HepG2 (cell line): ENCODE measurements around the gene FIBIN. TPM values are rescaled to one million over a fixed set of nuclear protein-coding genes. Genes with fewer than 3 reads are reported as not detected.

ENCODE experiments used
- ATAC-seq: fragments of 200-7000 bp; cut with Tn5 transposase; 3 replicates; pipeline ENCODE4 v1.9.1; 2020; ENCODE audit warnings: mild to moderate bottlenecking, moderate library complexity
- BruUV-seq: library from RNA; stranded (reverse); fragments of 400-500 nt; replicated peaks from 2 replicates; lab custom pipeline; 2021; lab: Mats Ljungman, UMichigan
- CTCF ChIA-PET: fragments of 300-600 bp; formaldehyde crosslinking; extraction: SDS; loops from one replicate; lab custom pipeline; 2021; ENCODE audit warnings: low total read pairs, inconsistent platforms, low intra/inter-chr PET ratio; lab: Yijun Ruan, JAX
- POLR2A ChIA-PET: fragments of 350-600 bp; sonication (Branson Sonifier 250); formaldehyde crosslinking; loops from one replicate; lab custom pipeline; 2020; ENCODE audit warnings: antibody characterized with exemption, inconsistent platforms; lab: Yijun Ruan, JAX
- DNase-seq: peaks from one replicate; pipeline ENCODE4 v3.0.0-alpha.2; 2015; ENCODE audit warnings: low spot score
- FAIRE-seq: peaks from 3 replicates; lab custom pipeline; 2011; peaks lifted over from hg19 to GRCh38; lab: Jason Lieb, UNC
- H2AFZ ChIP-seq: one replicate; pipeline ENCODE4 v1.6.1; 2011; ENCODE audit warnings: low read length, inconsistent platforms
- H3K27ac ChIP-seq: fragments of 300-600 bp; 3 replicates; pipeline ENCODE4 v1.8.0; 2011; ENCODE audit warnings: mixed run types, mild to moderate bottlenecking, mixed read lengths, low read length, inconsistent platforms; ENCODE audit not compliant: insufficient read depth; ENCODE audit errors: extremely low read length
- H3K27me3 ChIP-seq, 2 experiments: fragments of 200-600 bp in 1 of 2; 2 replicates in 1 of 2; 3 replicates in 1 of 2; pipeline versions ENCODE4 v1.6.0 to v1.8.0; 2011; ENCODE audit warnings: low read length in 2 of 2, mild to moderate bottlenecking in 2 of 2, moderate library complexity in 2 of 2, inconsistent platforms in 1 of 2; ENCODE audit not compliant: insufficient read depth in 2 of 2, control insufficient read depth in 1 of 2
- H3K36me3 ChIP-seq, 2 experiments: fragments of 200-600 bp in 1 of 2; replicated peaks in 1 of 2; 2 replicates in 1 of 2; 3 replicates in 1 of 2; pipeline versions ENCODE4 v1.5.1 to v1.8.0; 2011; ENCODE audit warnings: low read length in 2 of 2, inconsistent platforms in 1 of 2; ENCODE audit not compliant: insufficient read depth in 2 of 2, control insufficient read depth in 1 of 2
- H3K4me1 ChIP-seq: 2 replicates; pipeline ENCODE4 v1.5.1; 2012; ENCODE audit warnings: low read length, inconsistent platforms; ENCODE audit not compliant: insufficient read depth
- H3K4me2 ChIP-seq: 2 replicates; pipeline ENCODE4 v1.6.0; 2011; ENCODE audit warnings: low read depth, low read length, inconsistent platforms
- H3K4me3 ChIP-seq, 3 experiments: fragments of 200-600 bp in 1 of 3; sonication (generic), shearing (Covaris generic) in 1 of 3; replicated peaks in 1 of 3; 2 replicates each; pipeline ENCODE4 v1.5.1; 2011 to 2016; ENCODE audit warnings: low read length in 3 of 3, inconsistent platforms in 2 of 3, low read depth in 2 of 3, mild to moderate bottlenecking in 2 of 3, control low read depth in 1 of 3, mixed read lengths in 1 of 3; ENCODE audit not compliant: insufficient read depth in 1 of 3
- H3K79me2 ChIP-seq: one replicate; pipeline ENCODE4 v1.6.1; 2011; ENCODE audit warnings: low read length, inconsistent platforms; ENCODE audit not compliant: insufficient read depth
- H3K9ac ChIP-seq: 2 replicates; pipeline ENCODE4 v1.6.0; 2011; ENCODE audit warnings: mild to moderate bottlenecking, low read depth, low read length, inconsistent platforms; ENCODE audit not compliant: insufficient read depth
- H3K9me3 ChIP-seq: 2 replicates; pipeline ENCODE4 v1.5.1; 2012; ENCODE audit warnings: mild to moderate bottlenecking, low read length
- H4K20me1 ChIP-seq: 2 replicates; pipeline ENCODE4 v1.6.0; 2011; ENCODE audit warnings: inconsistent platforms, mild to moderate bottlenecking, low read length, moderate library complexity; ENCODE audit not compliant: insufficient read depth
- ARID2 ChIP-seq: sonication (generic); formaldehyde crosslinking; IDR thresholded peaks from 2 replicates; pipeline ENCODE4 v1.8.1; 2022; ENCODE audit warnings: mild to moderate bottlenecking, missing genetic modification reagents, borderline replicate concordance
- HMGA1 ChIP-seq: sonication (generic); formaldehyde crosslinking; conservative IDR thresholded peaks from 2 replicates; pipeline ENCODE4 v1.4.0; 2020; ENCODE audit warnings: missing genetic modification reagents
- NFYC ChIP-seq: IDR thresholded peaks from 2 replicates; pipeline ENCODE4 v1.6.1; 2016; ENCODE audit warnings: missing genetic modification reagents, missing compliant biosample characterization
- PLRG1 ChIP-seq: fragments of 450-650 bp; conservative IDR thresholded peaks from 2 replicates; pipeline ENCODE4 v1.6.1; 2016
- SNAI1 ChIP-seq: sonication (generic); formaldehyde crosslinking; IDR thresholded peaks from 2 replicates; pipeline ENCODE4 v1.5.0; 2020; ENCODE audit warnings: mild to moderate bottlenecking, missing genetic modification reagents, borderline replicate concordance
- TMF1 ChIP-seq: sonication (generic); formaldehyde crosslinking; IDR thresholded peaks from 2 replicates; pipeline ENCODE4 v1.8.1; 2022; ENCODE audit warnings: low read depth, missing genetic modification reagents
- ZFP62 ChIP-seq: sonication (generic); formaldehyde crosslinking; IDR thresholded peaks from 2 replicates; pipeline ENCODE4 v1.4.0; 2020; ENCODE audit warnings: missing genetic modification reagents
- ZNF589 ChIP-seq: sonication (generic); formaldehyde crosslinking; conservative IDR thresholded peaks from 2 replicates; pipeline ENCODE4 v1.8.0; 2022; ENCODE audit warnings: mild to moderate bottlenecking, moderate library complexity, missing genetic modification reagents
- ZNF7 ChIP-seq: IDR thresholded peaks from 2 replicates; pipeline ENCODE4 v1.6.1; 2016; ENCODE audit warnings: missing biosample characterization, missing genetic modification reagents
- ZNF713 ChIP-seq: sonication (generic); formaldehyde crosslinking; IDR thresholded peaks from 2 replicates; pipeline ENCODE4 v1.4.0; 2020; ENCODE audit warnings: mild to moderate bottlenecking, missing genetic modification reagents
- whole genome bisulfite sequencing: methylation state at CpG from one replicate; pipeline ENCODE4 v1.1.6; 2017; ENCODE audit warnings: low lambda C conversion rate; 5-methylcytosine and 5-hydroxymethylcytosine counted together
- in situ Hi-C: cut with HindIII; loops from 2 replicates; pipeline ENCODE4 v1.10.0; 2017; ENCODE audit warnings: low pct_unique_long_range_greater_than_20kb; ENCODE audit not compliant: extremely low pct_ligation_motif_present
- intact Hi-C: fragments of 100-400 bp; cut with micrococcal nuclease; formaldehyde crosslinking; loops from one replicate; pipeline ENCODE4 v1.10.0; 2022; ENCODE audit not compliant: unreplicated experiment
- polyA plus RNA-seq, 8 experiments: library from polyadenylated mRNA; depleted of rRNA in 3 of 8; stranded (reverse) in 7 of 8; unstranded in 1 of 8; fragments of >200 nt; fragmentation: Illumina TruSeq in 4 of 8; extraction: Trizol in 4 of 8; gene quantifications; 2 replicates each; pipeline versions ENCODE4 v1.2.1 to v1.2.3, GENCODE V29; 2011 to 2016; ENCODE audit warnings: low read depth in 4 of 8, missing spikeins in 1 of 8, mixed read lengths in 1 of 8; ENCODE audit not compliant: insufficient read depth in 1 of 8
- total RNA-seq, 5 experiments: library from RNA; depleted of rRNA; stranded (reverse); fragments of >200 nt; fragmentation: Illumina TruSeq; extraction: Trizol; gene quantifications; 2 replicates each; pipeline ENCODE4 v1.2.3, GENCODE V29; 2016; ENCODE audit warnings: low read depth in 1 of 5
- TF ChIP-seq, protein P1 (sequence below): IDR thresholded peaks from 2 replicates; pipeline ENCODE4 v1.6.1; 2012; ENCODE audit warnings: inconsistent platforms
- TF ChIP-seq, protein P2 (sequence below): sonication (generic); formaldehyde crosslinking; IDR thresholded peaks from 2 replicates; pipeline ENCODE4 v1.4.0; 2020; ENCODE audit warnings: mild to moderate bottlenecking, low read depth, missing genetic modification reagents

FIBIN gene
- total and polyA plus RNA-seq, 2 of the 13 experiments (the other 11 are each of a cell fraction or from before 2014, with no cell fraction given) = not detected

DNA sequence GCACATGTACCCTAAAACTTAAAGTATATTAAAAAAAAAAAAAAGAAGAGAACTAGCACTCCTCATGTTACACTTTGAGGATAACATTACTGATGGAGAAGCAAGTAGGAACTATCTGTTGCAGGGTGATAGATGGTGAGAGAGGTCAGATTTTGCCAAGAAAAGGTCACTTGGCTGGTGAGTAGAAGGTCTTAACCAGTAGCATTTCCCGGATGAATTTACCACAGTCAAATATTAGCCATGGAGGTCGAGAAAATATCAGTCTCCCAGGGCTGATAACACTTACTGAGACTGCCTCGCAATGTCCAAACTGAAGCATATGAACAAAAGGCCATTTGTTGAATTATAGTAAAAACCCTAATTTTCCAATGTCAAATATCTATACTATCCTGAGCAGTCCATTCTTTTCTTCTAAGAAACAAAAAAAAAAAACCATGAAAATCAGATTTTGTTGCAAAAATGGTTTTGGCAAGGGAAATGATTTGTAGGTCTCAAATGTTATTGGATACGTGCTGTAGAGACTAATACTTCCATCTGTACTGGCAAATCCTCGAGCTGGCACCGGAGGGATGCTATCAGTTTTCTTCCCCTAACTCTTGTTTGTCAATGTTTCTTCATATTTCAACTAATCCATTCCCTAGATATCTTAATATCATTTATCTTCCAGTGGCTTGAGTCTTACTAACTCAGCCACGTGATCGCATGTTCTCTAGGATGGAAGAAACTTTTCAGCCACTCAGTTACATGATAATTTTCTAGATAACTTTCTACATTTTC, 32.2 kb downstream of the FIBIN start:
- WGBS = 71% methylated on average over 8 of the region's 8 CpGs
- Histone ChIP-seq H3K4me2 (peak overlapping the region; percentile 32; the same call in 1 of the 2 replicates), H3K79me2 (no peaks in the 10 kb centered on the region), H3K27me3 (no peaks in the 10 kb centered on the region), H2AFZ (no peak overlapping the region), H3K36me3 (no peaks in the 10 kb centered on the region), H3K27ac (no peak overlapping the region), H3K4me1 (peaks cover 18% of the 10 kb centered on the region), H3K4me3 (no peak overlapping the region)
- FAIRE-seq (no peak), ATAC-seq (peak; percentile 35; the same call in 2 of the 3 replicates), DNase-seq (no peak)
- intact Hi-C loops = no loop called here
- CTCF ChIA-PET = no interaction called here
- TF ChIP-seq ZNF7 (CRISPR knock-in tag) (no peak), ARID2 (CRISPR knock-in tag) (no peak), HMGA1 (CRISPR knock-in tag) (no peak), ZFP62 (CRISPR knock-in tag) (no peak), ZNF589 (CRISPR knock-in tag) (no peak), TMF1 (CRISPR knock-in tag) (no peak), SNAI1 (no peak), NFYC (no peak), ZNF713 (CRISPR knock-in tag) (no peak), PLRG1 (no peak)
- TF ChIP-seq, protein P1, sequence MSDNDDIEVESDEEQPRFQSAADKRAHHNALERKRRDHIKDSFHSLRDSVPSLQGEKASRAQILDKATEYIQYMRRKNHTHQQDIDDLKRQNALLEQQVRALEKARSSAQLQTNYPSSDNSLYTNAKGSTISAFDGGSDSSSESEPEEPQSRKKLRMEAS = no peak
- TF ChIP-seq, protein P2, sequence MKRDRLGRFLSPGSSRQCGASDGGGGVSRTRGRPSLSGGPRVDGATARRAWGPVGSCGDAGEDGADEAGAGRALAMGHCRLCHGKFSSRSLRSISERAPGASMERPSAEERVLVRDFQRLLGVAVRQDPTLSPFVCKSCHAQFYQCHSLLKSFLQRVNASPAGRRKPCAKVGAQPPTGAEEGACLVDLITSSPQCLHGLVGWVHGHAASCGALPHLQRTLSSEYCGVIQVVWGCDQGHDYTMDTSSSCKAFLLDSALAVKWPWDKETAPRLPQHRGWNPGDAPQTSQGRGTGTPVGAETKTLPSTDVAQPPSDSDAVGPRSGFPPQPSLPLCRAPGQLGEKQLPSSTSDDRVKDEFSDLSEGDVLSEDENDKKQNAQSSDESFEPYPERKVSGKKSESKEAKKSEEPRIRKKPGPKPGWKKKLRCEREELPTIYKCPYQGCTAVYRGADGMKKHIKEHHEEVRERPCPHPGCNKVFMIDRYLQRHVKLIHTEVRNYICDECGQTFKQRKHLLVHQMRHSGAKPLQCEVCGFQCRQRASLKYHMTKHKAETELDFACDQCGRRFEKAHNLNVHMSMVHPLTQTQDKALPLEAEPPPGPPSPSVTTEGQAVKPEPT (CRISPR knock-in tag) = no peak
- TF ChIP-seq, all 625 proteins: peak for 0
- POLR2A ChIA-PET = no interaction called here
- no TSS peak for BruUV-seq
- in situ Hi-C loops = no loop called here
- H3K9me3 ChIP-seq = no peaks in the 10 kb centered on the region
- no peaks in the 10 kb centered on the region for H4K20me1 ChIP-seq
- H3K9ac ChIP-seq = no peak overlapping the region
